Esophagus muscularis mucosa (tissue), 4 donors: ENCODE measurements around the gene NXPH3. TPM values are rescaled to one million over a fixed set of nuclear protein-coding genes. Genes with fewer than 3 reads are reported as not detected.
"Not testable (repeated sequence)": the region's sequence is repeated elsewhere in the genome, so short reads cannot be mapped to it uniquely, and the experiment has no call there.

Experiments used
- DNase-seq: peaks from one replicate; pipeline ENCODE4 v3.0.0-alpha.2; 2017; ENCODE audit errors: extremely low spot score
- H3K27ac ChIP-seq, 4 donors: fragments of 200-600 bp; sonication (generic); replicated peaks in 1 of 4; 1 replicate in 3 of 4; 2 replicates in 1 of 4; pipeline ENCODE4 v1.5.1; 2016 to 2019; ENCODE audit warnings: mild to moderate bottlenecking in 1 of 4
- H3K27me3 ChIP-seq, 4 donors: fragments of 200-600 bp; sonication (generic); one replicate each; pipeline versions ENCODE4 v1.5.1 to v1.6.0; 2016 to 2019
- H3K36me3 ChIP-seq, 4 donors: fragments of 200-600 bp; sonication (generic); one replicate each; pipeline ENCODE4 v1.5.1; 2016 to 2019
- H3K4me1 ChIP-seq, 4 donors: fragments of 200-600 bp; sonication (generic); one replicate each; pipeline ENCODE4 v1.5.1; 2016 to 2019
- H3K4me3 ChIP-seq, 4 donors: fragments of 200-600 bp; sonication (generic); 1 replicate in 2 of 4; 2 replicates in 2 of 4; pipeline ENCODE4 v1.5.1; 2016 to 2019; ENCODE audit warnings: mild to moderate bottlenecking in 4 of 4, moderate library complexity in 1 of 4
- H3K9me3 ChIP-seq, 4 donors: fragments of 200-600 bp; sonication (generic); 1 replicate in 3 of 4; 2 replicates in 1 of 4; pipeline ENCODE4 v1.5.1; 2016 to 2019
- EP300 ChIP-seq: sonication (generic); formaldehyde crosslinking; IDR thresholded peaks from one replicate; pipeline ENCODE4 v1.6.1; 2017; ENCODE audit warnings: antibody characterized with exemption
- POLR2A ChIP-seq: fragments of 450-650 bp; IDR thresholded peaks from one replicate; pipeline ENCODE4 v1.6.1; 2017; ENCODE audit warnings: antibody characterized with exemption, moderate library complexity, mild to moderate bottlenecking, low read depth
- POLR2AphosphoS5 ChIP-seq, 2 donors: sonication (generic); formaldehyde crosslinking; IDR thresholded peaks; one replicate each; pipeline ENCODE4 v1.6.1; 2017; ENCODE audit warnings: antibody characterized with exemption in 2 of 2
- WGBS: methylation state at CpG from one replicate; pipeline ENCODE4 v1.1.5; 2018; 5-methylcytosine and 5-hydroxymethylcytosine counted together
- intact Hi-C: fragments of 100-400 bp; cut with DNase I; formaldehyde crosslinking; loops from one replicate; pipeline ENCODE4 v1.15.1; 2023
- total RNA-seq, 4 donors: library from RNA; depleted of rRNA; stranded (reverse); fragments of >200 nt; gene quantifications; one replicate each; pipeline versions ENCODE4 v1.1.0 to v1.2.1, GENCODE V29; 2016
- TF ChIP-seq, protein P1 (sequence below), 3 experiments: fragments of 200-600 bp in 2 of 3; fragments of 450-650 bp in 1 of 3; sonication (generic) in 2 of 3; IDR thresholded peaks; one replicate each; pipeline ENCODE4 v1.5.1; 2017 to 2019; ENCODE audit warnings: antibody characterized with exemption in 3 of 3, mild to moderate bottlenecking in 2 of 3, moderate library complexity in 1 of 3

Gene NXPH3
- total RNA-seq, 4 donors from 2014 or later = 12.6 to 37.8 (median 21.2) TPM

DNA sequence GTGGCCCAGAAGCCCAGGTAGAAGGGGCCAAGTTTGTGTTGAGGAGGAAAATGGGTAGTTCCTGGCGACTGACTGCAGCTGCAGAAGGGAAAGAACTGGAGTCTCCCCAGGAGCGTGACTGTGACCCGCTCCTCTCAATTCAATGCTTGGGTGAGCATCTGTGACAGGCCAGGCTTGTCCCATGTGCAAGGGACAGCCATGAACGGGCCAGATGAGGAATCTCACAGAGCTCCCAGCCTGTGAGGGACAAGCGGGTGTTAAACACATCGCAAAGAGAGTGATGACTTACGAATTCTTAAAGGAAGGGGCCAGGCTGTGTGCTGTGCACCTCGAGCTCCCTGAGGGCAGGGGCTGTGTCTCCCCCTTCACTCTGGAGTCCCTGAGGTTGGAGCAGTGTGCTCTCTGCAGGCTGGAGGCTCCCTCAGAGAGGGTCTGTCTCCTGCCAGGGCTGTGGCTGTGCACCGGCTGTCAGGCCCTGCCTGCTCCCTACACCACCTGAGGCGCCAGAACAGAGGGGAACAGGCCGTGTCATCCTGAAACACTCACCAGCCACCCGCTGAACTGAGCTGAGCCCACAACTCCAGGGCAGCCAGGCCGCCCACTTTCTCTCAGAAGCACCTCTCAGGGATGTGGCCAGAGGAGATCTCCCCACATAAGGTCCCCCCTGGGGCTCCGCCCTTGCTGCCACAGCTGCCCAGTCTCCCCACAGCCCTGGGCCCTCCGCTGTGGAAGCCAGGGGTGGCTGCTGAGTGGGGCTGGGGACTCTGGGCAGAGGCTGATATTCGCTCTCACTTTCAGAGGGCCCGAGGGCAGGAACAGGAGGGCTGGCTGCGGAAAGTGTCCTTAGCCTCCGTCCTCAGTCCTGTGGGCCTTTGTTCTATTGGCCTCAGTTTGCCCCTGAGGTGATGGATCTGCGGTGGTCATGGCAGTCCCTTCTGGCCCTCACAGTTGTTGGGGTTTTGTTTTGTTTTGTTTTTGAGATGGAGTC is 25.7 kb upstream of the NXPH3 start:
- DNase-seq = no peak
- H3K36me3 ChIP-seq = no peaks in the 10 kb centered on the region
- H3K9me3 ChIP-seq = no peaks in the 10 kb centered on the region
- H3K27me3 ChIP-seq = peaks cover 0 to 10% (median 0%) of the 10 kb centered on the region in 4 donors
- 92% methylated on average over 19 of the region's 20 CpGs for WGBS
- intact Hi-C loops = no loop called here
- H3K27ac ChIP-seq = no peak overlapping the region
- H3K4me3 ChIP-seq = no peak overlapping the region
- TF ChIP-seq, protein P1, sequence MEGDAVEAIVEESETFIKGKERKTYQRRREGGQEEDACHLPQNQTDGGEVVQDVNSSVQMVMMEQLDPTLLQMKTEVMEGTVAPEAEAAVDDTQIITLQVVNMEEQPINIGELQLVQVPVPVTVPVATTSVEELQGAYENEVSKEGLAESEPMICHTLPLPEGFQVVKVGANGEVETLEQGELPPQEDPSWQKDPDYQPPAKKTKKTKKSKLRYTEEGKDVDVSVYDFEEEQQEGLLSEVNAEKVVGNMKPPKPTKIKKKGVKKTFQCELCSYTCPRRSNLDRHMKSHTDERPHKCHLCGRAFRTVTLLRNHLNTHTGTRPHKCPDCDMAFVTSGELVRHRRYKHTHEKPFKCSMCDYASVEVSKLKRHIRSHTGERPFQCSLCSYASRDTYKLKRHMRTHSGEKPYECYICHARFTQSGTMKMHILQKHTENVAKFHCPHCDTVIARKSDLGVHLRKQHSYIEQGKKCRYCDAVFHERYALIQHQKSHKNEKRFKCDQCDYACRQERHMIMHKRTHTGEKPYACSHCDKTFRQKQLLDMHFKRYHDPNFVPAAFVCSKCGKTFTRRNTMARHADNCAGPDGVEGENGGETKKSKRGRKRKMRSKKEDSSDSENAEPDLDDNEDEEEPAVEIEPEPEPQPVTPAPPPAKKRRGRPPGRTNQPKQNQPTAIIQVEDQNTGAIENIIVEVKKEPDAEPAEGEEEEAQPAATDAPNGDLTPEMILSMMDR (IDR thresholded peaks at IDR 0.05) = no peak
- H3K4me1 ChIP-seq = peaks cover 0 to 5% (median 0%) of the 10 kb centered on the region in 4 donors

DNA sequence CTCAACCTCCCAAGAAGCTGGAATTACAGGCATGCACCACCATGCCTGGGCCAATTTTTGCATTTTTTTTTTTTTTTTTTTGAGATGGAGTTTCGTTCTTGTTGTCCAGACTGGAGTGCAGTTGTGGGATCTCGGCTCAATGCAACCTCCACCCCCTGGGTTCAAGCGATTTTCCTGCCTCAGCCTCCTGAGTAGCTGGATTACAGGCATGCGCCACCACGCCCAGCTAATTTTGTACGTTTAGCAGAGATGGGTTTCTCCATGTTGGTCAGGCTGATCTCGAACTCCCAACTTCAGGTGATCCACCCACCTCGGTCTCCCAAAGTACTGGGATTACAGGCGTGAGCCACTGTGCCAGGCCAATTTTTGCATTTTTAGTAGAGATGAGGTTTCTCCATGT is 24.9 kb upstream of the NXPH3 start:
- H3K4me3 ChIP-seq, H3K27ac ChIP-seq, H3K9me3 ChIP-seq, H3K4me1 ChIP-seq, H3K36me3 ChIP-seq, intact Hi-C loops, DNase-seq: not testable (repeated sequence)
- peaks cover 0 to 16% (median 0%) of the 10 kb centered on the region in 4 donors for H3K27me3 ChIP-seq
- WGBS = 96% methylated on average over 9 of the region's 9 CpGs

DNA sequence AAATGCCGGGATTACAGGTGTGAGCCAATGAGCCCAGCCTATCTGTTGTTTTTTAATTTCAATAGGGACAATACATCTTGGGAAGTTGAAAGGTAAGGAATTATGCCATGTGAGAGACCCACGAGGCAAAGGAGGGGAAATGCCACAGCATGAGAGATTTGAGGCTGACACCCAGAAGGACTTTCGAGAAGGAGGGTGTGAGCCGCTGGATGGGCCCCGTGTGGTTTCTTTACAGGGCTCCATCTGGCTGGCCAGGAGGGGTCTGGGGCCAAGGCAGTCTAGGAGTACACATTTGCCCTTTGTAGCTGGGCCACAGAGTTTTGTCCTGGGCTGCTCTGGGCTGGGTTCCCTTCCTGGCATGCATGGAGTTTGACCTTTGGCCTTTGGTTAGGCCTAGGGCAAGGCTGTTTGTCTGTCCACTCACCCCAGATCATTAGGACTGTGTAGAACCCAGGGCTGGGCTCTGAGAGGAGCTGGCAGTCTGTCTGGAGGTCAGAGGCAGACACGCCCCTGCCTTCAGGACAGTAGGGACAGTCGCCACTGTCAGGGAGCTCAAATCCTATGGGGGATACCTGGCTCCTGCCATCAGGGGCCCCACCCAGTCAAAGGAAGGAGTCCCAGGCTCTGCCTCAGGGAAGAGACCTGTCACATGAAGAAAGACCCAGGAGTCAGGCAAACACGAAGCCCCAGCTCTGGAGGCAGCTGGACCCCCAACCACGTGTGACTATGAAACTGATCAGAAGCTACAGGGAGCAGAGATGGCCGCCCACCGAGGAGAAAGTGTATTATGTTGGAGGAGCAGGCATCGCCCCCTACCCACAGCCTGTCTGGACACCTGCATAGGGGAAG is 24.2 kb upstream of the NXPH3 start:
- 92% methylated on average over 9 of the region's 12 CpGs for WGBS

DNA sequence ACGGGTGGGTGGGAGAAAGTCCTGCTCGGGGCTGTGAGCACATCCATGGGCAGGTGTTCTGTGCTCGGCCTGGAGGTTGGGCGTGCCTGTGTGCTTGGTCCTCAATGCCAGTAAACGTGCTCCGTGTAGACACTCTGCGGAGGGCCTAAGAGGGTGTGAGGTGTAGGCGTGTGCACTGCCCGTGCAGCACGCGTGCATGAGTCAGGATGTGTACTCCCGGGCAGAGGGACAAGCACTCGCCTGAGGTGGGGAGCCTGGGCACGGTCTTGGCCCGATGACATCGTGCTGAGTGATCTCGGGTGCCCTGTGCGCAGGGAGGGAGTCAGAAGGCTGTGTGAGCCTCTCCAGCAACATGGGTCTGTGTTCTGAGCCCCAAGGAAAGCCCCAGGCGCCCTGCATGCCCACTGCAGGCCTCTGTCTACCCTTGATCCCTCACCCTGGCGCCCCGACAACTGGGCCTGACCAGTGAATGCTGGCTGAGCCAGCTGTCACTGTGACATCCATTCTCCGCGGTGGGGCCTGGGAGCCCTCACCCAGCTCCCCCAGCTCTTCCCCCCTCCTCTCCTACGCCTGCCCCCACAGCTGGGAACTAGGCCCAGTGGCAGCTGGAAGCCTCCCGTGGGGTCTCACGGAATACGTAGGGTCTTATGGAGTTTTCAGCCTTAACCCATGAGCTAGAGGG is 23.5 kb upstream of the NXPH3 start:
- no peaks in the 10 kb centered on the region for H3K36me3 ChIP-seq
- no peak overlapping the region for H3K27ac ChIP-seq
- intact Hi-C loops = no loop called here
- peaks cover 0 to 26% (median 0%) of the 10 kb centered on the region in 4 donors for H3K27me3 ChIP-seq
- no peaks in the 10 kb centered on the region for H3K9me3 ChIP-seq
- H3K4me1 ChIP-seq = peaks cover 4 to 12% (median 10%) of the 10 kb centered on the region in 4 donors
- 86% methylated on average over 19 of the region's 27 CpGs for WGBS
- H3K4me3 ChIP-seq = no peak overlapping the region
- DNase-seq = no peak
- TF ChIP-seq EP300 (no peak), POLR2AphosphoS5 (IDR thresholded peaks at IDR 0.05) (no peak), POLR2A (no peak)
- TF ChIP-seq, protein P1 (IDR thresholded peaks at IDR 0.05) = no peak

More for the DNA sequence above, 24.2 kb upstream of the NXPH3 start:
- no peak for DNase-seq
- intact Hi-C loops = no loop called here
- Histone ChIP-seq H3K36me3 (no peaks in the 10 kb centered on the region), H3K27ac (no peak overlapping the region), H3K27me3 (peaks cover 0 to 18% (median 0%) of the 10 kb centered on the region in 4 donors), H3K4me1 (peaks cover 4 to 10% (median 7%) of the 10 kb centered on the region in 4 donors), H3K9me3 (no peaks in the 10 kb centered on the region), H3K4me3 (no peak overlapping the region)
- no peak for TF ChIP-seq POLR2A
- no peak for TF ChIP-seq POLR2AphosphoS5 (IDR thresholded peaks at IDR 0.05)
- no peak for TF ChIP-seq EP300
- TF ChIP-seq, protein P1 (IDR thresholded peaks at IDR 0.05) = no peak
